H9 (cell line): ENCODE data around the gene CIT. TPM values are rescaled to one million over a fixed set of nuclear protein-coding genes. Genes with fewer than 3 reads are reported as not detected.

Experiments used
- DNase-seq: peaks from one replicate; pipeline ENCODE4 v3.0.0-alpha.2; 2017
- H2AFZ ChIP-seq: one replicate; pipeline ENCODE4 v1.6.1; 2013; ENCODE audit warnings: mild to moderate bottlenecking, low read length, control low read depth, moderate library complexity
- H2AK5ac ChIP-seq: 2 replicates; pipeline ENCODE4 v1.6.1; 2013; ENCODE audit warnings: low read length, control low read depth, mixed read lengths; ENCODE audit not compliant: insufficient read length
- H2BK120ac ChIP-seq: one replicate; pipeline ENCODE4 v1.6.1; 2013; ENCODE audit warnings: low read depth, mild to moderate bottlenecking, low read length, control low read depth, inconsistent platforms; ENCODE audit not compliant: poor library complexity, severe bottlenecking
- H2BK12ac ChIP-seq: 2 replicates; pipeline ENCODE4 v1.6.1; 2013; ENCODE audit warnings: low read length, control low read depth, mixed read lengths, low read depth; ENCODE audit not compliant: insufficient read length
- H2BK15ac ChIP-seq: 2 replicates; pipeline ENCODE4 v1.6.1; 2013; ENCODE audit warnings: low read depth, low read length, control low read depth
- H2BK20ac ChIP-seq: one replicate; pipeline ENCODE4 v1.6.1; 2013; ENCODE audit warnings: low read depth, mild to moderate bottlenecking, low read length, control low read depth, inconsistent platforms; ENCODE audit not compliant: poor library complexity, severe bottlenecking
- H2BK5ac ChIP-seq: 2 replicates; pipeline ENCODE4 v1.6.1; 2013; ENCODE audit warnings: low read length, control low read depth, mixed read lengths; ENCODE audit not compliant: insufficient read length
- H3K14ac ChIP-seq: 2 replicates; pipeline ENCODE4 v1.6.1; 2013; ENCODE audit warnings: low read length, control low read depth; ENCODE audit not compliant: insufficient read depth
- H3K18ac ChIP-seq: 2 replicates; pipeline ENCODE4 v1.6.1; 2013; ENCODE audit warnings: low read depth, mild to moderate bottlenecking, mixed read lengths, low read length, control low read depth; ENCODE audit not compliant: insufficient read length
- H3K23ac ChIP-seq: 2 replicates; pipeline ENCODE4 v1.6.1; 2013; ENCODE audit warnings: low read length, control low read depth, mixed read lengths, low read depth; ENCODE audit not compliant: insufficient read length
- H3K23me2 ChIP-seq: 2 replicates; pipeline ENCODE4 v1.6.1; 2013; ENCODE audit warnings: low read depth, mild to moderate bottlenecking, mixed read lengths, low read length, control low read depth; ENCODE audit not compliant: insufficient read length, poor library complexity, severe bottlenecking
- H3K27ac ChIP-seq: 2 replicates; pipeline ENCODE4 v1.5.1; 2013; ENCODE audit warnings: low read length, control low read depth, mixed read lengths, low read depth; ENCODE audit not compliant: insufficient read length
- H3K27me3 ChIP-seq: 2 replicates; pipeline ENCODE4 v1.6.1; 2013; ENCODE audit warnings: low read length, control low read depth, inconsistent platforms; ENCODE audit not compliant: insufficient read depth
- H3K4ac ChIP-seq: 2 replicates; pipeline ENCODE4 v1.6.1; 2013; ENCODE audit warnings: low read depth, mild to moderate bottlenecking, control low read depth, inconsistent platforms, low read length, moderate library complexity
- H3K4me1 ChIP-seq: 2 replicates; pipeline ENCODE4 v1.6.1; 2013; ENCODE audit warnings: low read length, control low read depth, inconsistent platforms; ENCODE audit not compliant: insufficient read depth
- H3K4me2 ChIP-seq: 2 replicates; pipeline ENCODE4 v1.6.1; 2013; ENCODE audit warnings: low read length, control low read depth, mixed read lengths; ENCODE audit not compliant: insufficient read length, insufficient read depth
- H3K56ac ChIP-seq: 2 replicates; pipeline ENCODE4 v1.6.1; 2013; ENCODE audit warnings: low read depth, mild to moderate bottlenecking, mixed read lengths, low read length, control low read depth; ENCODE audit not compliant: insufficient read length
- H3K79me1 ChIP-seq: 2 replicates; pipeline ENCODE4 v1.6.1; 2013; ENCODE audit warnings: low read depth, mild to moderate bottlenecking, moderate library complexity, low read length, control low read depth, inconsistent platforms; ENCODE audit not compliant: insufficient read depth, poor library complexity, severe bottlenecking
- H3K79me2 ChIP-seq: 2 replicates; pipeline ENCODE4 v1.6.1; 2013; ENCODE audit warnings: low read length, control low read depth, inconsistent platforms; ENCODE audit not compliant: insufficient read depth
- H3K9ac ChIP-seq: 2 replicates; pipeline ENCODE4 v1.6.1; 2013; ENCODE audit warnings: low read length, control low read depth, mixed read lengths; ENCODE audit not compliant: insufficient read length; ENCODE audit errors: extremely low read depth
- H3K9me3 ChIP-seq: one replicate; pipeline ENCODE4 v1.6.1; 2013; ENCODE audit warnings: low read depth, low read length, inconsistent platforms; ENCODE audit not compliant: control insufficient read depth
- H3T11ph ChIP-seq: one replicate; pipeline ENCODE4 v1.6.1; 2013; ENCODE audit warnings: mild to moderate bottlenecking, low read length, control low read depth, inconsistent platforms
- H4K20me1 ChIP-seq: one replicate; pipeline ENCODE4 v1.6.1; 2013; ENCODE audit not compliant: control insufficient read depth, insufficient read length, insufficient read depth
- H4K5ac ChIP-seq: 2 replicates; pipeline ENCODE4 v1.6.1; 2013; ENCODE audit warnings: low read depth, mild to moderate bottlenecking, mixed read lengths, low read length, control low read depth; ENCODE audit not compliant: insufficient read length
- H4K8ac ChIP-seq: replicated peaks from 2 replicates; pipeline ENCODE4 v1.6.1; 2013; ENCODE audit warnings: low read length, control low read depth, mixed read lengths, low read depth; ENCODE audit not compliant: insufficient read length
- H4K91ac ChIP-seq: 2 replicates; pipeline ENCODE4 v1.6.1; 2013; ENCODE audit warnings: low read depth, mild to moderate bottlenecking, moderate library complexity, mixed read lengths, low read length, control low read depth; ENCODE audit not compliant: insufficient read length
- H3K27ac Mint-ChIP-seq, 3 experiments: 2 replicates in 2 of 3; 3 replicates in 1 of 3; pipeline ENCODE4 v1.8.0; 2020 to 2021; ENCODE audit warnings: mixed read lengths in 3 of 3, mild to moderate bottlenecking in 1 of 3, moderate library complexity in 1 of 3
- H3K27me3 Mint-ChIP-seq: 2 replicates; pipeline ENCODE4 v1.8.0; 2021; ENCODE audit warnings: low read depth, mild to moderate bottlenecking, moderate library complexity, mixed read lengths
- H3K36me3 Mint-ChIP-seq, 3 experiments: 2 replicates in 2 of 3; 3 replicates in 1 of 3; pipeline ENCODE4 v1.8.0; 2020 to 2021; ENCODE audit warnings: low read depth in 3 of 3, mixed read lengths in 3 of 3; ENCODE audit not compliant: insufficient read depth in 1 of 3
- H3K4me1 Mint-ChIP-seq, 2 experiments: 2 replicates each; pipeline ENCODE4 v1.8.0; 2020; ENCODE audit warnings: mixed read lengths in 2 of 2
- H3K4me3 Mint-ChIP-seq, 2 experiments: 2 replicates in 1 of 2; 3 replicates in 1 of 2; pipeline ENCODE4 v1.8.0; 2020 to 2021; ENCODE audit warnings: mild to moderate bottlenecking in 2 of 2, mixed read lengths in 2 of 2, moderate library complexity in 1 of 2
- H3K9me3 Mint-ChIP-seq, 2 experiments: 2 replicates in 1 of 2; 3 replicates in 1 of 2; pipeline ENCODE4 v1.8.0; 2020; ENCODE audit warnings: mild to moderate bottlenecking in 2 of 2, mixed read lengths in 2 of 2, moderate library complexity in 1 of 2
- WGBS: extraction: QIAGEN DNeasy Blood & Tissue Kit; methylation state at CpG from one replicate; pipeline ENCODE4 v1.1.7; 2013; ENCODE audit warnings: missing lambda C conversion rate, low lambda C conversion rate, mixed read lengths; ENCODE audit not compliant: insufficient read length; ENCODE audit errors: extremely low coverage; 5-methylcytosine and 5-hydroxymethylcytosine counted together
- total RNA-seq: library from RNA; stranded (reverse); gene quantifications from 2 replicates; pipeline ENCODE4 v1.2.1, GENCODE V29; 2021
- TF ChIP-seq, protein P1 (sequence below): fragments of 200-600 bp; sonication (generic); conservative IDR thresholded peaks from 3 replicates; pipeline ENCODE4 v1.8.0; 2021; ENCODE audit warnings: antibody characterized with exemption, mild to moderate bottlenecking

The CIT gene
- total RNA-seq, 1 experiment from 2014 or later = 55.3 TPM

DNA sequence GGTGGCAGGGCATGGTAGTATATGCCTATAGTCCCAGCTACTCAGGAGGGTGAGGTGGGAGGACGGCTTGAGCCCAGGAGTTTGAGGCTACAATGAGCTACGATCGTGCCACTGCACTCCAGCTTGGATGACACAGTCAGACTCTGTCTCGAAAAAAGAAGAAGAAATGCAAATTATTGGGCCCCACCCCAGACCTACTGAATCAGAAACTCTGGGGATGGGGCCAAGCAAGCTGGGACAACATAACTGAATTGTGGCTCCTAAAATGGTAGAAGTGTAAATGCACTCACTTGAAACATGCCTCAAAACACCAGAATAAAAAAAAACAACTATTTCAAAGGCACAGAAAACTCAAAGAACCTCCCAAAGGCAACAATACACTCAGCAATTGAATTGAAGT is 37.0 kb downstream of the CIT start:
- H3K56ac ChIP-seq = no peak overlapping the region
- H3K36me3 Mint-ChIP-seq = peaks cover 22 to 61% (median 47%) of the 10 kb centered on the region in 3 experiments; a peak in 6 of 7 replicates
- H2BK120ac ChIP-seq = no peak overlapping the region
- H3K9me3 Mint-ChIP-seq = 0 out of 5 replicates have a peak, but pooled peaks cover 0 to 2% of the 10 kb centered on the region in 2 experiments
- H3K14ac ChIP-seq = no peak overlapping the region
- H3K27me3 ChIP-seq = no peaks in the 10 kb centered on the region
- no CpG with 5 or more reads among the region's 4 CpGs for WGBS
- TF ChIP-seq, protein P1, sequence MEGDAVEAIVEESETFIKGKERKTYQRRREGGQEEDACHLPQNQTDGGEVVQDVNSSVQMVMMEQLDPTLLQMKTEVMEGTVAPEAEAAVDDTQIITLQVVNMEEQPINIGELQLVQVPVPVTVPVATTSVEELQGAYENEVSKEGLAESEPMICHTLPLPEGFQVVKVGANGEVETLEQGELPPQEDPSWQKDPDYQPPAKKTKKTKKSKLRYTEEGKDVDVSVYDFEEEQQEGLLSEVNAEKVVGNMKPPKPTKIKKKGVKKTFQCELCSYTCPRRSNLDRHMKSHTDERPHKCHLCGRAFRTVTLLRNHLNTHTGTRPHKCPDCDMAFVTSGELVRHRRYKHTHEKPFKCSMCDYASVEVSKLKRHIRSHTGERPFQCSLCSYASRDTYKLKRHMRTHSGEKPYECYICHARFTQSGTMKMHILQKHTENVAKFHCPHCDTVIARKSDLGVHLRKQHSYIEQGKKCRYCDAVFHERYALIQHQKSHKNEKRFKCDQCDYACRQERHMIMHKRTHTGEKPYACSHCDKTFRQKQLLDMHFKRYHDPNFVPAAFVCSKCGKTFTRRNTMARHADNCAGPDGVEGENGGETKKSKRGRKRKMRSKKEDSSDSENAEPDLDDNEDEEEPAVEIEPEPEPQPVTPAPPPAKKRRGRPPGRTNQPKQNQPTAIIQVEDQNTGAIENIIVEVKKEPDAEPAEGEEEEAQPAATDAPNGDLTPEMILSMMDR = no peak
- H2AFZ ChIP-seq = no peak overlapping the region
- H3K79me1 ChIP-seq = peaks cover 4% of the 10 kb centered on the region
- H3K4me1 ChIP-seq = no peaks in the 10 kb centered on the region
- H3K9ac ChIP-seq = no peak overlapping the region
- H3K4me1 Mint-ChIP-seq = 0 out of 4 replicates have a peak, but pooled peaks cover 0 to 4% of the 10 kb centered on the region in 2 experiments
- no peak overlapping the region for H2BK5ac ChIP-seq
- DNase-seq = no peak
- no peaks in the 10 kb centered on the region for H3K79me2 ChIP-seq
- no peak overlapping the region for H2BK15ac ChIP-seq
- H3K4ac ChIP-seq = no peak overlapping the region
- no peaks in the 10 kb centered on the region for H3K9me3 ChIP-seq
- no peaks in the 10 kb centered on the region; the same call in 1 of the 2 replicates for H3K27me3 Mint-ChIP-seq
- H4K20me1 ChIP-seq = no peaks in the 10 kb centered on the region
- H3K4me2 ChIP-seq = no peak overlapping the region
- H3K23me2 ChIP-seq = no peaks in the 10 kb centered on the region
- no peak overlapping the region for H3K27ac ChIP-seq
- no peak overlapping the region for H3T11ph ChIP-seq
- H3K18ac ChIP-seq = no peak overlapping the region
- H2AK5ac ChIP-seq = no peak overlapping the region
- no peak overlapping the region for H2BK20ac ChIP-seq
- no peak overlapping the region for H3K23ac ChIP-seq
- H2BK12ac ChIP-seq = no peak overlapping the region
- no peak overlapping the region for H4K8ac ChIP-seq
- no peak overlapping the region for H4K91ac ChIP-seq
- no peak overlapping the region for H3K4me3 Mint-ChIP-seq
- H3K27ac Mint-ChIP-seq = peak overlapping the region in 1 of 3 experiments; percentile 34; a peak in 1 of 7 replicates
- H4K5ac ChIP-seq = no peak overlapping the region
